ENCODE results near the gene DISP3.

DISP3 gene

GRCh38 chr1:11543796-11544195 is 64.8 kb downstream of the DISP3 start:
- no peak for DNase-seq (ENCODE audit: low read depth in 3 of 3)

GRCh38 chr1:11546456-11546855 is 67.5 kb downstream of the DISP3 start:
- no peak for DNase-seq (ENCODE audit: low read depth in 3 of 3)

GRCh38 chr1:11550664-11551283 is 71.8 kb downstream of the DISP3 start:
- DNase-seq (ENCODE audit: low read depth in 3 of 3): peak in 1 of 3 experiments; percentile 27

- no peak for DNase-seq (ENCODE audit: low read depth in 3 of 3)
These were observed 79.3 kb downstream of the DISP3 start for GRCh38 chr1:11558276-11558675.

- no peak for DNase-seq (ENCODE audit: low read depth in 3 of 3)
These were observed 80.1 kb downstream of the DISP3 start for GRCh38 chr1:11558871-11559590.

GRCh38 chr1:11559591-11559970 is 80.6 kb downstream of the DISP3 start:
- DNase-seq (ENCODE audit: low read depth in 3 of 3): no peak

GRCh38 chr1:11560061-11560460 is 81.1 kb downstream of the DISP3 start:
- no peak for DNase-seq (ENCODE audit: low read depth in 3 of 3)

- DNase-seq (ENCODE audit: low read depth in 3 of 3): no peak
These were observed 82.8 kb downstream of the DISP3 start for GRCh38 chr1:11561740-11562139.

- no peak for DNase-seq (ENCODE audit: low read depth in 3 of 3)
These were observed 83.7 kb downstream of the DISP3 start for GRCh38 chr1:11562664-11563063.

- DNase-seq (ENCODE audit: low read depth in 3 of 3): no peak
These were observed 84.7 kb downstream of the DISP3 start for GRCh38 chr1:11563560-11564069.

- no peak for DNase-seq (ENCODE audit: low read depth in 3 of 3)
These were observed 85.3 kb downstream of the DISP3 start for GRCh38 chr1:11564237-11564636.

GRCh38 chr1:11566042-11566850 is 87.3 kb downstream of the DISP3 start:
- no peak for DNase-seq (ENCODE audit: low read depth in 3 of 3)

- DNase-seq (ENCODE audit: low read depth in 3 of 3): no peak
These were observed 88.5 kb downstream of the DISP3 start for GRCh38 chr1:11567244-11568065.

GRCh38 chr1:11568687-11569086 is 89.7 kb downstream of the DISP3 start:
- DNase-seq (ENCODE audit: low read depth in 3 of 3): no peak

- DNase-seq (ENCODE audit: low read depth in 3 of 3): no peak
These were observed 90.6 kb downstream of the DISP3 start for GRCh38 chr1:11569551-11569950.

- no peak for DNase-seq (ENCODE audit: low read depth in 3 of 3)
These were observed 91.0 kb downstream of the DISP3 start for GRCh38 chr1:11569954-11570353.

GRCh38 chr1:11570821-11571380 is 91.9 kb downstream of the DISP3 start:
- no peak for DNase-seq (ENCODE audit: low read depth in 3 of 3)

GRCh38 chr1:11571906-11572616 is 93.1 kb downstream of the DISP3 start:
- peak in 1 of 3 experiments; percentile 11 for DNase-seq (ENCODE audit: low read depth in 3 of 3)

GRCh38 chr1:11573116-11573692 is 94.2 kb downstream of the DISP3 start:
- DNase-seq (ENCODE audit: low read depth in 3 of 3): no peak

- no peak for DNase-seq (ENCODE audit: low read depth in 3 of 3)
These were observed 96.6 kb downstream of the DISP3 start for GRCh38 chr1:11575553-11575952.

Measured in stimulated activated CD4-positive, alpha-beta T cell treated with anti-CD3 and anti-CD28 coated beads, TNF-alpha, amount 100 ng/mL, for 24 hours (primary cell).